Activated naive CD8-positive, alpha-beta T cell treated with anti-CD3 and anti-CD28 coated beads, Interleukin-2, amount 10 ng/mL, durations not matched to agents 7 days and 5 days (primary cell): ENCODE data around the gene PDE6B. TPM values are rescaled to one million over a fixed set of nuclear protein-coding genes. Genes with fewer than 3 reads are reported as not detected.

ENCODE experiments used
- ATAC-seq: fragments of 150-1000 bp; cut with Tn5 transposase; one replicate; pipeline ENCODE4 v1.10.0; 2021; ENCODE audit warnings: low read depth, moderate library complexity
- POLR2A ChIA-PET: fragments of 350-600 bp; sonication (Branson Sonifier 250); formaldehyde crosslinking; loops from one replicate; lab custom pipeline; 2021; ENCODE audit warnings: antibody characterized with exemption; lab: Charles Lee
- DNase-seq: peaks from one replicate; pipeline ENCODE4 v3.0.0; 2021
- H3K27ac Mint-ChIP-seq: one replicate; pipeline ENCODE4 v1.8.0; 2022; ENCODE audit warnings: mild to moderate bottlenecking, mixed read lengths
- H3K27me3 Mint-ChIP-seq: one replicate; pipeline ENCODE4 v1.8.0; 2022; ENCODE audit warnings: mild to moderate bottlenecking, moderate library complexity, mixed read lengths
- H3K36me3 Mint-ChIP-seq: one replicate; pipeline ENCODE4 v1.8.0; 2021; ENCODE audit warnings: mild to moderate bottlenecking, mixed read lengths
- H3K4me1 Mint-ChIP-seq: one replicate; pipeline ENCODE4 v1.8.0; 2021; ENCODE audit warnings: mixed read lengths
- H3K4me3 Mint-ChIP-seq: one replicate; pipeline ENCODE4 v1.8.0; 2022; ENCODE audit warnings: mild to moderate bottlenecking, moderate library complexity, mixed read lengths
- H3K9me3 Mint-ChIP-seq: one replicate; pipeline ENCODE4 v1.8.0; 2021; ENCODE audit warnings: mixed read lengths
- total RNA-seq, 2 experiments: library from RNA; stranded (reverse); gene quantifications; one replicate each; pipeline ENCODE4 v1.2.3, GENCODE V29; 2021

Gene PDE6B
- total RNA-seq, 2 experiments from 2014 or later, result 16.6 to 23.2 TPM

DNA sequence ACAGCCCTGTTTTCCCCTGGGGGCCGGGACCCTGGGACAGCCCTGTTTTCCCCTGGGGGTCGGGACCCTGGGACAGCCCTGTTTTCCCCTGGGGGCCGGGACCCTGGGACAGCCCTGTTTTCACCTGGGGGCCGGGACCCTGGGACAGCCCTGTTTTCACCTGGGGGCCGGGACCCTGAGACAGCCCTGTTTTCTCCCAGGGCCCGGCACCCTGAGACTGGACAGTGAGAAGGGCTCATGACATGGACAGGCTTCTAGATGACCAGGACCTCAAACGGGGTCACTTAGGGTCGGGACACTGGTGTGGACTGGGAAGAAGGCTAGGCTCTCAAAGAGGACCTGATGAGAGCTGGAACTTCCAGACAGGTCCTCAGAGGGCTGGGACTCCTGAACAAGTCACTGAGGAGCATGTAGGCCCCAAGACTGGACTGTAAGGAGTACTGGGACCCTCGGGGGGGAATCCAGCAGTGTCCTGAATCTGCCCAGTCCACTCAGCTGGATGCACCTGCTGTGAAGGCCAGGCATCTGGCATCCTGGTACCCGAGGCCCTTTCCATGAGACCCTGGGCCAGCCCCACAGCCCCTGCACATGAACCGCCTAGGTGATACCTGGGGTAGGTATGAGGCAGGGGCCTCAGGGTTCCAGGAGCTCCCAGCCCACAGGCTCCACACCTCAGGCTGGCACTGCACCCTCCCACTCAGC lies 82.7 kb downstream of the PDE6B start:
- H3K36me3 Mint-ChIP-seq, result peaks cover 18% of the 10 kb centered on the region
- ATAC-seq (no peak), DNase-seq (no peak)
- H3K4me1 Mint-ChIP-seq, result peaks cover 17% of the 10 kb centered on the region
- H3K4me3 Mint-ChIP-seq, result no peak overlapping the region
- H3K27me3 Mint-ChIP-seq, result no peaks in the 10 kb centered on the region
- no peaks in the 10 kb centered on the region for H3K9me3 Mint-ChIP-seq
- POLR2A ChIA-PET, result interaction anchor here (2.0 kb wide), 1 partner anchor 45 kb away, joined by 5 read pairs; no protein-coding TSS in a partner anchor
- H3K27ac Mint-ChIP-seq, result no peak overlapping the region

DNA sequence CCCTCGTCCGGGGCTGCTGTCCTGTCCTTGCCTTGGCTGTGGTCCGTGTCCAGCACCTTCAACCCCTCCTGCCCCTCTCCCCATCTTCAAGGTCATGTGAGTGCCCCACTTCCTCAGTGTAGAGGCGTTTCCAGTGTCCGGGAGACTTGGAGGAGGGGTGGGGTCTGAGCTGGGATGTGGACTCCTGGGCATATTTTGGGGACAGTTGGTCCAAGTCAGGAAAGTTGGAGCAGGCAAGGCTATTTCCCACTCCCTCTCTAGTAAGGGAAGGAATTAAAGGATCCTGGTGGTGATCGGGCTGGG lies 83.2 kb downstream of the PDE6B start:
- Mint-ChIP-seq H3K27ac (no peak overlapping the region), H3K9me3 (no peaks in the 10 kb centered on the region), H3K4me3 (no peak overlapping the region), H3K27me3 (no peaks in the 10 kb centered on the region), H3K36me3 (peaks cover 18% of the 10 kb centered on the region), H3K4me1 (peaks cover 17% of the 10 kb centered on the region)
- POLR2A ChIA-PET, result interaction anchor here (2.0 kb wide), 1 partner anchor 45 kb away, joined by 5 read pairs; no protein-coding TSS in a partner anchor
- DNase-seq, result no peak
- ATAC-seq, result no peak

- H3K4me3 Mint-ChIP-seq, result no peak overlapping the region
- DNase-seq (no peak), ATAC-seq (no peak)
- H3K27me3 Mint-ChIP-seq, result no peaks in the 10 kb centered on the region
- H3K36me3 Mint-ChIP-seq, result peaks cover 18% of the 10 kb centered on the region
- peaks cover 17% of the 10 kb centered on the region for H3K4me1 Mint-ChIP-seq
- H3K27ac Mint-ChIP-seq, result no peak overlapping the region
- H3K9me3 Mint-ChIP-seq, result no peaks in the 10 kb centered on the region
- POLR2A ChIA-PET, result interaction anchor here (2.0 kb wide), 1 partner anchor 46 kb away, joined by 5 read pairs; no protein-coding TSS in a partner anchor
Measured at GRCh38 chr4:709348-709747, 84.0 kb downstream of the PDE6B start.

GRCh38 chr4:710116-710515 lies 84.7 kb downstream of the PDE6B start:
- DNase-seq (no peak), ATAC-seq (no peak)
- POLR2A ChIA-PET, result interaction anchor here (2.0 kb wide), 1 partner anchor 47 kb away, joined by 5 read pairs; no protein-coding TSS in a partner anchor
- peaks cover 18% of the 10 kb centered on the region for H3K36me3 Mint-ChIP-seq
- peaks cover 17% of the 10 kb centered on the region for H3K4me1 Mint-ChIP-seq
- no peak overlapping the region for H3K4me3 Mint-ChIP-seq
- no peak overlapping the region for H3K27ac Mint-ChIP-seq
- H3K9me3 Mint-ChIP-seq, result no peaks in the 10 kb centered on the region
- H3K27me3 Mint-ChIP-seq, result no peaks in the 10 kb centered on the region

DNA sequence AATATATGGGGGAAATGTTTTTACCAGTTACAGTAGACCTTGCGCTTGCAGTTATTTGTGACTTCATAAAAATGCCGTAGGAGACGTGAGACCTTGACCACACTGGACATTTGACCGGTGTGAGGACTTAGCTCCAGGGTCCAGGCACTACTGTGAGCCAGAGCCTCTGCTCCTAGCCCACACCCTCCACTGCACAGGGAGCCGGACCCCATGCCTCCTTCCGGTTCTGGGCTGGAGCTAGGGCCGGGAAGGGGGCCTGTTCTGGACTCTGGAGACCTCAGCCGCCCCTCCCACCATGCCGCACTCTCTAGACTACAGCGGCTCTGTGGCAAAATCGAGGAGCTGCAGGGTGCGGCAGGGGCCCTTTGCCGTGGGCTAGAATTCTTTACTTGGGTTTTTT lies 85.5 kb downstream of the PDE6B start:
- Mint-ChIP-seq H3K4me3 (no peak overlapping the region), H3K36me3 (peaks cover 18% of the 10 kb centered on the region), H3K4me1 (peaks cover 15% of the 10 kb centered on the region), H3K9me3 (no peaks in the 10 kb centered on the region), H3K27me3 (no peaks in the 10 kb centered on the region), H3K27ac (no peak overlapping the region)
- ATAC-seq, result no peak
- DNase-seq, result no peak
- POLR2A ChIA-PET, result no interaction called here

DNA sequence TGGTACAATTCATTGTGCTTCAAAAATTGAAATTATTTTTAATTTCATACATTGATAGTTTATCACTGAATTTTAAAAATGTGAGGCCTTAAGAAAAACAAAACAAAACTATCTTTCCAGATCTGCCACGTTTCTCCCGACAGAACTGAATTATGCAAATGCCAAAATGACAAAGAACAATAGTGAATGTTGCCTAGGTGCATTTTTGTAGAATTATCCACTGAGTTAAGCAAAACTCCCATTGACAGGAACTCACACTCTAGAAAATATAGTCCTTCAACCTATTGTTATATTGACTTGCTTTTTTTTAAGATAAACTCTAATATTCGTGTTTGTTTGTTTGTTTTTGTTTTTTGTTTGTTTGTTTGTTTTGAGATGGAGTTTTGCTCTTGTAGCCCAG lies 86.7 kb downstream of the PDE6B start:
- H3K4me3 Mint-ChIP-seq, result no peak overlapping the region
- POLR2A ChIA-PET, result no interaction called here
- no peaks in the 10 kb centered on the region for H3K27me3 Mint-ChIP-seq
- no peak overlapping the region for H3K27ac Mint-ChIP-seq
- DNase-seq (no peak), ATAC-seq (no peak)
- peaks cover 17% of the 10 kb centered on the region for H3K4me1 Mint-ChIP-seq
- peaks cover 18% of the 10 kb centered on the region for H3K36me3 Mint-ChIP-seq
- H3K9me3 Mint-ChIP-seq, result no peaks in the 10 kb centered on the region

GRCh38 chr4:712916-713632 lies 87.7 kb downstream of the PDE6B start:
- Mint-ChIP-seq H3K4me3 (no peak overlapping the region), H3K9me3 (no peaks in the 10 kb centered on the region), H3K27ac (no peak overlapping the region), H3K27me3 (no peaks in the 10 kb centered on the region), H3K36me3 (peaks cover 18% of the 10 kb centered on the region), H3K4me1 (peaks cover 17% of the 10 kb centered on the region)
- no peak for DNase-seq
- POLR2A ChIA-PET, result no interaction called here
- ATAC-seq, result no peak

DNA sequence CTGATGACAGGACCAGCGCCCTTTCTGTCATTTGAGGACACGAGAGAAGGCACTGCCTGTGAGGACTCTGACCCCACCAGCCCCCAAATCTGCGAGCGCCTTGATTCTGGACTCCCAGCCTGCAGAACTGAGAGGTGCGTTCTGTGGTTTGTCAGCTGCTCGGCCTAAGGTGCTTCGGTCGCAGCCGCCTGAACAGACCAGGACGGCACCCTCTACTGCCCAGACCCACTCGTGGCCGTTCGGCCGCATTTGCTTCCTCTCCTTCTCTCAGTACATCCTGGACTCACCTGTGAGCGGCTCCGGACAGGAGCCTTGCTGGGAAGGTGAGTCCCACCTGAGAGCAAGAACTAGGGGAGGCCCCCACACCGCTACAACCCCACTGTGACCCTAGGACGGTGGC lies 88.7 kb downstream of the PDE6B start:
- DNase-seq (no peak), ATAC-seq (no peak)
- POLR2A ChIA-PET, result no interaction called here
- Mint-ChIP-seq H3K4me1 (peaks cover 12% of the 10 kb centered on the region), H3K27me3 (no peaks in the 10 kb centered on the region), H3K4me3 (no peak overlapping the region), H3K27ac (no peak overlapping the region), H3K36me3 (peaks cover 13% of the 10 kb centered on the region), H3K9me3 (no peaks in the 10 kb centered on the region)

GRCh38 chr4:717601-718320 lies 92.4 kb downstream of the PDE6B start:
- POLR2A ChIA-PET, result no interaction called here
- H3K36me3 Mint-ChIP-seq, result peaks cover 26% of the 10 kb centered on the region
- no peaks in the 10 kb centered on the region for H3K27me3 Mint-ChIP-seq

GRCh38 chr4:718460-718859 lies 93.1 kb downstream of the PDE6B start:
- no peak for DNase-seq
- ATAC-seq, result no peak
- H3K4me1 Mint-ChIP-seq, result peaks cover 3% of the 10 kb centered on the region
- H3K36me3 Mint-ChIP-seq, result peaks cover 31% of the 10 kb centered on the region
- H3K9me3 Mint-ChIP-seq, result no peaks in the 10 kb centered on the region
- H3K27ac Mint-ChIP-seq, result no peak overlapping the region
- H3K27me3 Mint-ChIP-seq, result no peaks in the 10 kb centered on the region
- POLR2A ChIA-PET, result no interaction called here
- H3K4me3 Mint-ChIP-seq, result no peak overlapping the region

More at GRCh38 chr4:717601-718320, 92.4 kb downstream of the PDE6B start:
- Mint-ChIP-seq H3K4me1 (peaks cover 3% of the 10 kb centered on the region), H3K4me3 (no peak overlapping the region), H3K9me3 (no peaks in the 10 kb centered on the region), H3K27ac (no peak overlapping the region)
- DNase-seq (no peak), ATAC-seq (no peak)

Other genes starting within 250 kb of the PDE6B start
- gene ZNF721, start 126.4 kb upstream of the PDE6B start, total RNA-seq, result 10 to 100 TPM; 46.4 to 49.7 TPM
- 10 to 100 TPM; 71.6 to 80.4 TPM for gene PIGG, start 126.4 kb upstream of the PDE6B start, total RNA-seq
- not detected for gene TMEM271, start 49.3 kb upstream of the PDE6B start, total RNA-seq
- 100 to 1,000 TPM; 184 to 191 TPM for gene ATP5ME, start 48.7 kb downstream of the PDE6B start, total RNA-seq
- gene MYL5, start 49.0 kb downstream of the PDE6B start, total RNA-seq, result 10 to 100 TPM; 20.0 to 21.5 TPM
- 1 to 10 TPM; 2.0 to 2.1 TPM for gene SLC49A3, start 63.6 kb downstream of the PDE6B start, total RNA-seq
- gene PCGF3, start 80.3 kb downstream of the PDE6B start, total RNA-seq, result 10 to 100 TPM; 45.4 to 51.6 TPM
- 1 to 10 TPM; 3.7 to 5.0 TPM for gene CPLX1, start 200.6 kb downstream of the PDE6B start, total RNA-seq